PFSK-1 (cell line): ENCODE data around the gene GMPPA.

Source experiments
- POLR2AphosphoS5 ChIP-seq: IDR thresholded peaks from 2 replicates; pipeline ENCODE4 v1.6.1; 2012; ENCODE audit warnings: low read depth, mild to moderate bottlenecking, control low read depth, low read length, moderate library complexity
- TAF1 ChIP-seq: IDR thresholded peaks from 2 replicates; pipeline ENCODE4 v1.6.1; 2012; ENCODE audit warnings: low read length, control low read depth, borderline replicate concordance; ENCODE audit not compliant: insufficient read depth

GRCh38 chr2:219544567-219544966 lies 45.9 kb downstream of the GMPPA start:
- TF ChIP-seq TAF1 (no peak), POLR2AphosphoS5 (no peak)
